Uterus (tissue), 4 donors: Measurements from ENCODE around the gene CLASP2. TPM values are rescaled to one million over a fixed set of nuclear protein-coding genes. Genes with fewer than 3 reads are reported as not detected.

Experiments used
- DNase-seq, 2 donors: peaks; one replicate each; pipeline ENCODE4 v3.0.0-alpha.2; 2019 to 2020
- H3K27ac ChIP-seq, 2 donors: fragments of 200-600 bp; sonication (generic); 1 replicate in 1 of 2; 2 replicates in 1 of 2; pipeline ENCODE4 v1.5.1; 2016 to 2018
- H3K27me3 ChIP-seq, 2 donors: fragments of 200-600 bp; sonication (generic); one replicate each; pipeline ENCODE4 v1.5.1; 2018 to 2019; ENCODE audit warnings: control low read depth in 1 of 2
- H3K36me3 ChIP-seq, 2 donors: fragments of 200-600 bp; sonication (generic); one replicate each; pipeline ENCODE4 v1.5.1; 2019; ENCODE audit warnings: control low read depth in 1 of 2
- H3K4me1 ChIP-seq, 2 donors: fragments of 200-600 bp; sonication (generic); one replicate each; pipeline ENCODE4 v1.5.1; 2018 to 2019; ENCODE audit warnings: control low read depth in 1 of 2
- H3K4me3 ChIP-seq, 2 donors: fragments of 200-600 bp; sonication (generic); 1 replicate in 1 of 2; 2 replicates in 1 of 2; pipeline ENCODE4 v1.5.1; 2018 to 2019; ENCODE audit warnings: mild to moderate bottlenecking in 1 of 2
- H3K9me3 ChIP-seq, 2 donors: fragments of 200-600 bp; sonication (generic); one replicate each; pipeline ENCODE4 v1.5.1; 2019; ENCODE audit warnings: control low read depth in 1 of 2
- CTCF ChIP-seq, 4 experiments: fragments of 200-600 bp in 2 of 4; fragments of 450-650 bp in 2 of 4; sonication (generic) in 2 of 4; IDR thresholded peaks; one replicate each; pipeline ENCODE4 v1.5.1; 2016 to 2019; ENCODE audit warnings: antibody characterized with exemption in 4 of 4, mild to moderate bottlenecking in 2 of 4, moderate library complexity in 1 of 4
- POLR2A ChIP-seq, 2 donors: fragments of 450-650 bp; IDR thresholded peaks; one replicate each; pipeline ENCODE4 v1.6.1; 2016; ENCODE audit warnings: antibody characterized with exemption in 2 of 2, mild to moderate bottlenecking in 1 of 2, moderate library complexity in 1 of 2
- intact Hi-C: fragments of 100-400 bp; cut with DNase I; formaldehyde crosslinking; loops from one replicate; pipeline ENCODE4 v1.15.1; 2023; ENCODE audit warnings: low total_unique reads
- total RNA-seq, 4 donors: library from RNA; depleted of rRNA in 3 of 4; stranded (reverse); fragments of >200 nt in 3 of 4; gene quantifications; one replicate each; pipeline versions ENCODE4 v1.1.0 to v1.2.4, GENCODE V29; 2014 to 2023
- donor health status: DM: yes; HTN: yes; CAD: no.

The CLASP2 gene
- total RNA-seq, 4 donors from 2014 or later, result 34.1 to 159 (median 76.2) TPM

DNA sequence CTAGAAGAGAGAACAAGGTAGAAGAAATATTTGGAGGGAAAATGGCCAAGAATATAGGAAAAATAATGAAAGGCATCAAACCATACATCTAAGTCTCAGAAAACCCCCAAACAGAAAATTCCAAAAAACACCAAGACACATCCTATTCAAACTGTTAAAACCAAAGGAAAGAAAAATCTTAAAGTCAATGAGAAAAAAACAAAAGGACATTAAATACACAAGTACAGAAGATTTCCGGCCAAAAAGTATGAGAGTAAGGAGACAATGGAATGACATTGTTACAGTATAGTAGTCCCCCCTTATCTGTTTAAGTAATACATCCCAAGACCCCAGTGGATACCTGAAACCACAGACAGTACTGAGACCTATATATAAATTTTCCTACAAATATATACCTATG is 18.8 kb downstream of the CLASP2 start:
- intact Hi-C loops, result no loop called here
- no peaks in the 10 kb centered on the region for H3K27me3 ChIP-seq
- H3K4me1 ChIP-seq, result no peaks in the 10 kb centered on the region
- H3K27ac ChIP-seq, result no peak overlapping the region
- H3K4me3 ChIP-seq, result no peak overlapping the region
- no peak for DNase-seq
- H3K9me3 ChIP-seq, result peaks cover 0 to 5% of the 10 kb centered on the region in 2 donors
- TF ChIP-seq POLR2A (IDR thresholded peaks at IDR 0.05), result no peak
- no peak for TF ChIP-seq CTCF (IDR thresholded peaks at IDR 0.05)
- no peaks in the 10 kb centered on the region for H3K36me3 ChIP-seq

DNA sequence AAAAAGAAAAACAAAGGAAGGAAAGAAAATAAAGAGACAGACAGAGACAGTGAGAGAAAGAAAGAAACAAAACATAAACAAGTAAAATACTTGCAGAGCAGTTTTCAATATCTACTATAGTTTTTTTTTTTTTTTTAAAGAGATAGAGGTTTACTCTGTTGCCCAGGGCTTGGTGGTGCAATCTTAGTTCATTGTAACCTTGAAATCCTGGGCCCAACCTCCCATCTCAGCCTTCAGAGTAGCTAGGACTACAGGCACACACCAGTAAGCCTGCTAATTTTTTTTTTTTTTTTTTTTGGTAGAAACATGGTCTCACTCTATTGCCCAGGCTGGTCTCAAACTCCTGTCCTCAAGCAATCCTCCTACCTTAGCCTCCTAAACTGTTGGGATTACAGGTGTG is 23.1 kb downstream of the CLASP2 start:
- TF ChIP-seq POLR2A (IDR thresholded peaks at IDR 0.05) (no peak), CTCF (IDR thresholded peaks at IDR 0.05) (no peak)
- intact Hi-C loops, result no loop called here

DNA sequence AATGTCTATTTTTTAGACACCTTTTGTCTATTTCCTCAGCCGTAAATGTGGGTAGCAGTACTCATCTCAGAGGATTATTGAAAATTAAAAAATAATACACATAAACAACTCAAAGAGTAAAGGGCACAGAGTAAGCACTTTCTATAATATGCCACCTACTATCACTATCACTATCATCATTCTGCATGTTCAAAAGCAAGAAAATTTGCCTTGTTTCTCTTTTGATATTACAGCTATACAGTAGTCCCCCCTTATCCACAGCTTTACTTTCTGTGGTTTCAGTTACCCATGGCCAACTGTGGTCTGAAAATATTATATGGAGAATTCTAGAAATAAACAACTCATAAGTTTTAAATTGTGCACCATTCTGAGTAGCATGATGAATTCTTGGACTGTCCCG is 27.7 kb downstream of the CLASP2 start:
- TF ChIP-seq POLR2A (IDR thresholded peaks at IDR 0.05) (no peak), CTCF (IDR thresholded peaks at IDR 0.05) (no peak)
- no peak overlapping the region for H3K27ac ChIP-seq
- intact Hi-C loops, result no loop called here
- no peaks in the 10 kb centered on the region for H3K9me3 ChIP-seq
- no peaks in the 10 kb centered on the region for H3K36me3 ChIP-seq
- no peaks in the 10 kb centered on the region for H3K4me1 ChIP-seq
- no peak overlapping the region for H3K4me3 ChIP-seq
- H3K27me3 ChIP-seq, result no peaks in the 10 kb centered on the region
- DNase-seq, result no peak

More for the DNA sequence above, 23.1 kb downstream of the CLASP2 start:
- Histone ChIP-seq H3K27ac (no peak overlapping the region), H3K36me3 (no peaks in the 10 kb centered on the region), H3K4me3 (no peak overlapping the region), H3K27me3 (no peaks in the 10 kb centered on the region), H3K9me3 (no peaks in the 10 kb centered on the region), H3K4me1 (no peaks in the 10 kb centered on the region)
- no peak for DNase-seq

DNA sequence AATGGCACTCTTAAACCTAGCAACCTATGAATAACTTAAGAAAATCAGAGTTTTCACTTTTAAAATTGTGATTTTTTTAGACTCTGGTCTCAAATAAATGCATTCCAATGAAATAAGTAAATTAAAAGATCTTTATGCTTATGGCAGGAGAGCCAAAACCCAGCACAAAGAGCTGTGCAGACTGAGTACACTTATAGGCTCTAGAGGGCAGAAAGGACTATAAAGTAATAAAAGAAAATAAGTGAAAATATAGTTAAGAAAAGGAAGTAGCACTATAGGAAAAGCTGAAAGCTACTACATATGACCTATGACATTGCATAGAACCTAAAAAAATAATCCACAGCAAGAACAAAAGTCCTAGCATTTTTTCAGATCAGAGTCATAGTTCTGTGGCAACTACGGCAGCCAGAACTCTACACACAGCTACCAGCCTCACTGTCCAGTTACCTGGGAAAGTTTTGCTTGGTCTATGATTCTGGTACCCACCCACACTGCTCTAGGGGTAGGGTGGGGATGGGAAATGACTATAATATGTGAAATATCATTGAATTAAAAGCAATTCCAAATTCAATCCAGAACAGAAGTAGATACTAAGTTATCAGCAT is 30.5 kb downstream of the CLASP2 start:
- H3K27ac ChIP-seq, result no peak overlapping the region
- TF ChIP-seq POLR2A (IDR thresholded peaks at IDR 0.05) (no peak), CTCF (IDR thresholded peaks at IDR 0.05) (no peak)
- H3K27me3 ChIP-seq, result no peaks in the 10 kb centered on the region
- H3K4me1 ChIP-seq, result no peaks in the 10 kb centered on the region
- no peak for DNase-seq
- H3K9me3 ChIP-seq, result no peaks in the 10 kb centered on the region
- intact Hi-C loops, result no loop called here
- no peak overlapping the region for H3K4me3 ChIP-seq
- H3K36me3 ChIP-seq, result no peaks in the 10 kb centered on the region

GRCh38 chr3:33682770-33683169 is 35.3 kb downstream of the CLASP2 start:
- H3K27ac ChIP-seq, result no peak overlapping the region
- H3K4me1 ChIP-seq, result no peaks in the 10 kb centered on the region
- TF ChIP-seq POLR2A (IDR thresholded peaks at IDR 0.05) (no peak), CTCF (IDR thresholded peaks at IDR 0.05) (no peak)
- no peak overlapping the region for H3K4me3 ChIP-seq
- peaks cover 0 to 6% of the 10 kb centered on the region in 2 donors for H3K36me3 ChIP-seq
- no peaks in the 10 kb centered on the region for H3K27me3 ChIP-seq
- H3K9me3 ChIP-seq, result no peaks in the 10 kb centered on the region
- intact Hi-C loops, result no loop called here
- no peak for DNase-seq
